ENCODE data around the gene DNAJC18.
"Not testable (repeated sequence)": the region's sequence is repeated elsewhere in the genome, so short reads cannot be mapped to it uniquely, and the experiment has no call there.

DNAJC18 gene

DNA sequence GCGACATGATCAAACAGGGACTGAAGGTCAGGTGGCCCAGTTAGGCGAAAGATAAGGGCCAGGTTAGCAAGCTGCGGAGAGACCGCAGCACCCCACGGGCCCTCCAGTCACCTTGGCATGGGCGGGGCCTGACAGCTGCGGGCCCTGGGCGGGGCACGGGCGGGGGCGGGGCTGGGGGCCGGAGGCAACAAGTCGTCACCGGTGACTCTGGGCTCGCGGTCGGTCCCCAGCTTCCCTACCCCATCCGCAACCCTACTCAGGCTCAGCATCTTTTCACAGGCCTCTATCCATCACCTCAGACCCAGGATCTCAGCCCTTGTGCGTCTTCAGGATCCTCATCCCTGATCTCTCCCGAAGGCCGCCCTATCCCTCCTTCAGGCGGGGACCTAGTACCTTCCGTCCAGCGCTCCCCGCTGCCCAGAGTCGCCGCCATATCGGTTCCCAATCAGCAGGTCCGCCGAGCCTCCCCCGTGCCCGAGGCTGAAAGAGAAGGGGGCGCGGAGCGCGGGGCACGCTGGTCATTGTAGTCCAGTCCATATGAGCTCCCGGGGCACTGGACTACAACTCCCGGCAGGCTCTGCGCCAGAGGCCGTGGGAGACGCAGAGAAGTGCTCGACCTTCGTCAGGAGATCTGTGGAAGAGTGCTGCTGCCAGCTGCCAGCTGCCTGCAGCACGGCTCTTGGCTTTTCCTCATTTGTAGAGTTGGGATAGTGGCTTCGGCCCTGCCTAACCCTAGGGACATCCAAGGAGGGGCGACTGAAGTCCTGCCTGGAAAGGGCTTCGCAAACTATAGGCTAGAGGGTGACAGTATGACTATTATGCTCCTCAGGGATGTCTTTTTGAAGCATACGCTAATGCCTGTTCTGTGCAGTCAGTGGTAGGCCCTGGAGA lies at the start of gene DNAJC18:
Gene DNAJC18, minus strand, starts transcription at position 513 of the 891 bp plus-strand sequence. Its CDS starts 80 bp downstream, at position 433.
- H3K36me3 ChIP-seq (ENCODE audit: control insufficient read depth, insufficient read depth, low read length) = peaks cover 22% of the 10 kb centered on the region
- peak within 1 kb of the TSS; percentile 89 for H3K9ac ChIP-seq (ENCODE audit: low read depth, low read length)
- peak within 1 kb of the TSS; percentile 90 for H3K27ac ChIP-seq (ENCODE audit: low read depth, low read length)
- H3K4me3 ChIP-seq (ENCODE audit: low read depth, low read length) = peak within 1 kb of the TSS; percentile 90
- no peaks in the 10 kb centered on the region for H3K9me3 ChIP-seq (ENCODE audit: control insufficient read depth, insufficient read depth, low read length)
- peaks cover 8% of the 10 kb centered on the region for H3K4me1 ChIP-seq (ENCODE audit: control insufficient read depth, insufficient read depth, low read length)
- no peaks in the 10 kb centered on the region for H3K27me3 ChIP-seq (ENCODE audit: control insufficient read depth, insufficient read depth, low read length)

DNA sequence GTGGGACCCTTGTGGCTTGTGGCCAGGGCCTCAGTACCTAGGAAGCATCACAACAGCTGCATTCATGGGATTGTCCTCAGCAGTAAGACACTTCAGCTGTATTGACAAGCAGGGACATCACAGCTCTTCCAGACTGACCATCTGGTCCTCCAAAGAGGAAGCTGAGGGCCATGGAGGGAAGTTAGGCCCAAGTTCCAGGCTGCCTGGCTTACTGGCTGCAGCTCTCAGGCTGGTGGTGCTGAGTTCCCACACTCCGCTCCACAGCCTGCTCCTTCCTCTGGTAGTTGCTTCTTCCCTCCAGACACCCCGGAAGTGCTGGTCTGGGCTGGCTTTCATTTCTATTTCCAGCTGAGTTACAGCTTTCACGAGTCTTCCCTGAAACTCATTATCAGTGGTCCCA lies 48.9 kb upstream of the DNAJC18 start:
- no peaks in the 10 kb centered on the region for H3K36me3 ChIP-seq (ENCODE audit: control insufficient read depth, insufficient read depth, low read length)
- no peak overlapping the region for H3K9ac ChIP-seq (ENCODE audit: low read depth, low read length)
- H3K4me1 ChIP-seq (ENCODE audit: control insufficient read depth, insufficient read depth, low read length) = 0 out of 2 replicates have a peak, but pooled peaks cover 10% of the 10 kb centered on the region

DNA sequence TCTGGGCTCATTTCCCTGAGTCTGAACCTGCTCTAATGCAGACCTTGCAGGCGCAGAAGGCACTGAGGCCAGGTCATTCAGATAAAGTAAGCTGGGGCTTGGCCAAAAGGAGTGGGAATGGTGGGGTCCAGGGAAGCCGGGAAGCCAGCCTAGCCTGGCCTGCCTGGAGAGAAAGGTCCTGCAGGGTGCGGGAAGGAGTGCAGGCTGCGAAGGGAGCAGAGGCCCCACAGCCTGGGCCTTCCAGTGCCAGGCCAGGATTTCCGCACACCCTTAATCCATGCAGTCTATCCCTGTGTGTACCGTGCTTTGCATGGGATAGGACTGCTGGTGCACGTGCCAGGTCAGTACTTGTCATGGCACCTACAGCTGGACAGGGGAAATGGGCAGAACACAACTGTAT lies 46.9 kb upstream of the DNAJC18 start:
- H3K27ac ChIP-seq (ENCODE audit: low read depth, low read length) = no peak overlapping the region
- H3K4me1 ChIP-seq (ENCODE audit: control insufficient read depth, insufficient read depth, low read length) = 0 out of 2 replicates have a peak, but pooled peaks cover 10% of the 10 kb centered on the region
- H3K4me3 ChIP-seq (ENCODE audit: low read depth, low read length) = no peak overlapping the region
- H3K9me3 ChIP-seq (ENCODE audit: control insufficient read depth, insufficient read depth, low read length) = no peaks in the 10 kb centered on the region
- H3K36me3 ChIP-seq (ENCODE audit: control insufficient read depth, insufficient read depth, low read length) = no peaks in the 10 kb centered on the region
- H3K27me3 ChIP-seq (ENCODE audit: control insufficient read depth, insufficient read depth, low read length) = no peaks in the 10 kb centered on the region
- H3K9ac ChIP-seq (ENCODE audit: low read depth, low read length) = no peak overlapping the region

More for the DNA sequence above, 48.9 kb upstream of the DNAJC18 start:
- Histone ChIP-seq H3K27ac (ENCODE audit: low read depth, low read length) (no peak overlapping the region), H3K9me3 (ENCODE audit: control insufficient read depth, insufficient read depth, low read length) (no peaks in the 10 kb centered on the region), H3K27me3 (ENCODE audit: control insufficient read depth, insufficient read depth, low read length) (no peaks in the 10 kb centered on the region), H3K4me3 (ENCODE audit: low read depth, low read length) (no peak overlapping the region)

DNA sequence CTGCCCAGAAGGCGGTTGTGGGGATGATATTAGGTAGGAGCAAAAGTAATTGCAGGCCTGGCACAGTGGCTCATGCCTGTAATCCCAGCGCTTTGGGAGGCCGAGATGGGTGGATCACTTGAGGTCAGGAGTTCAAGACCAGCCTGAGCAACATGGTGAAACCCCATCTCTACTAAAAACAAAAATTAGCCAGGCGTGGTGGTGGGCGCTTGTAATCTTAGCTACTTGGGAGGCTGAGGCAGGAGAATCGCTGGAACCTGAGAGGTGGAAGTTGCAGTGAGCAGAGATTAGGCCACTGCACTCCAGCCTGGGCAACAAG lies 43.5 kb upstream of the DNAJC18 start:
- H3K27ac ChIP-seq (ENCODE audit: low read depth, low read length); H3K9me3 ChIP-seq (ENCODE audit: control insufficient read depth, insufficient read depth, low read length); H3K9ac ChIP-seq (ENCODE audit: low read depth, low read length); H3K4me1 ChIP-seq (ENCODE audit: control insufficient read depth, insufficient read depth, low read length); H3K4me3 ChIP-seq (ENCODE audit: low read depth, low read length); H3K36me3 ChIP-seq (ENCODE audit: control insufficient read depth, insufficient read depth, low read length); H3K27me3 ChIP-seq (ENCODE audit: control insufficient read depth, insufficient read depth, low read length): not testable (repeated sequence)

DNA sequence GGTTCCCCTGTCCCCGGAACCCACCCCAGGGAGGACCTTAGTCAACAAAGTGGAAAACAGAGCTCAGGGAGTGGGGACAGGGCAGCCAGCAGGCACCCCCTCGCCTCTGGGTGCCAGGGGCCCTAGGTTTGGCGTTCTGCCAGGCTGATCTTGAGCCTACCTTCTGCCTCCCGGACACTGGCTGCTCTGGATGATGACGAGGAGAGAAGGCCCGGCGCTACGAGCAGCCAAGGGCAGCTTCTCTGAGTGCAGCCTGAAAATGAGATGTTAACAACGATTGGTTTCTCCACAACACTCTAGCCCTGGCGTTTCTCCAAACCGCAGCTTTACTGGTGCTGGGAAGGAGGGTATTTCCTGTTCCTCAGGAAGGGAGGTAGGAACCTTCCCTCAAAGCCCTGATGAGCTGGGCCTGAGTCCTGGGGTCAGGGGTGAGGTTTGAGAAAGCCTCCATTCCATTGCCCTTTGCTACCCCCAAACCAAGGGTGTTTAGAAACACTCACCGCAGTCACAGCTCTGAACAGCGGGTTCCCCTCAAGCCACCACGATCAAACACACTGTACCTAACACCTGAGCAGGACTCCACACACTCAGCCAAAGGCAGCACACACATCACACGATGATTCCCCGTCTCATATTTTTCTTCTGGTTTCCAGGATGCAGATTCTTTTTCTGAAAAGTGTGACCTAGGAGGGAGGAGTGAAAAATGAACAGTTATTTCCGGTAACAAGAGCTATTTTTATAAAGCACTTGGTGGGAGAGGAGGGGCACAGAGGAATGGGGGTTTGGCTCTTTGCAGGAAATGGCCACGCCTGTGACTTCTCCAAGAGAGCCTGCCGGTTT lies 42.9 kb upstream of the DNAJC18 start, which contains the start of gene STING1:
Gene STING1, minus strand, starts transcription at position 709 of the 840 bp plus-strand sequence. CDS start 1,054 bp downstream, outside the sequence.
- no peaks in the 10 kb centered on the region for H3K9me3 ChIP-seq (ENCODE audit: control insufficient read depth, insufficient read depth, low read length)
- H3K36me3 ChIP-seq (ENCODE audit: control insufficient read depth, insufficient read depth, low read length) = no peaks in the 10 kb centered on the region
- no peak within 1 kb of the TSS for H3K27ac ChIP-seq (ENCODE audit: low read depth, low read length)
- H3K9ac ChIP-seq (ENCODE audit: low read depth, low read length) = no peak within 1 kb of the TSS
- no peaks in the 10 kb centered on the region for H3K27me3 ChIP-seq (ENCODE audit: control insufficient read depth, insufficient read depth, low read length)
- H3K4me1 ChIP-seq (ENCODE audit: control insufficient read depth, insufficient read depth, low read length) = 0 out of 2 replicates have a peak, but pooled peaks cover 10% of the 10 kb centered on the region
- H3K4me3 ChIP-seq (ENCODE audit: low read depth, low read length) = no peak within 1 kb of the TSS

DNA sequence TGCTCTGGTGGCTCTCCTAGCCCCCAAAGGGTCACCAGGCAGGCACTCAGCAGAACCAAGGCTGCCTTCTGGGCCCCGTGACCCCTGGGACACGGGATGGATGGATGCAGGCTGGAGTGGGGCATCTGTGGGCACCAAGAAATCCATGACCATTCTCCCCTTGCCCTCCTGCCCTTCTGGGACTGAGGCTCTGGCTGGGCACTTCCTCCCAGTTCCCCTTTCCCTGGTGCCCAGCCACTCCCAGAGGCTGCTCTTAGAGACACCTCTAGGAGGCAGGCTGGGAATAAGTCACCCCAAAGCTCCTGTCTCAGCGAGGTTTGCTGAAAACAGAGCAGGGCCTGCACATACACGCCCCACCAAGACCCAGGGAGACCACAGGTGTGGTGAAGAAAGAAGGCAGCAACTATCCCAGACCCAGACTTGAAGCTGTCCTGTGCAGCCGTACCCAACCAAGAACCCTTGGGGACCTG lies 42.3 kb upstream of the DNAJC18 start:
- Histone ChIP-seq H3K9me3 (ENCODE audit: control insufficient read depth, insufficient read depth, low read length) (no peaks in the 10 kb centered on the region), H3K4me1 (ENCODE audit: control insufficient read depth, insufficient read depth, low read length) (0 out of 2 replicates have a peak, but pooled peaks cover 8% of the 10 kb centered on the region), H3K36me3 (ENCODE audit: control insufficient read depth, insufficient read depth, low read length) (no peaks in the 10 kb centered on the region), H3K27me3 (ENCODE audit: control insufficient read depth, insufficient read depth, low read length) (no peaks in the 10 kb centered on the region), H3K9ac (ENCODE audit: low read depth, low read length) (no peak overlapping the region), H3K27ac (ENCODE audit: low read depth, low read length) (no peak overlapping the region), H3K4me3 (ENCODE audit: low read depth, low read length) (no peak overlapping the region)

DNA sequence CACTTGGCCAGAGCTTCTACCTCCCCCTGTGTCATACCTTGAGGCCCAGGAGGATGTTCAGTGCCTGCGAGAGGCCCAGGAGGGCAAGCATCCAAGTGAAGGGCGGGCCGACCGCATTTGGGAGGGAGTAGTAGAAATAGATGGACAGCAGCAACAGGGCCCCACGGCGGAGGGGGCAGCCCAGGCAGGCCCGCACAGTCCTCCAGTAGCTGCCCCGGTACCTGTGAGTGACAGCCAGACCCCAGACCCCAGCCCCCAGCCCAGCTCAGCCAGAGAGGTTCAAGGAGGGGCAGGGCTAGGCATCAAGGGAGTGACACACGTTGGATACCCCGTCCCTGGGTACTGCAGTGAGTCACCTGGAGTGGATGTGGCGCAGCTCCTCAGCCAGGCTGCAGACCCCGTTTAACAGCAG lies 41.8 kb upstream of the DNAJC18 start:
- Histone ChIP-seq H3K4me1 (ENCODE audit: control insufficient read depth, insufficient read depth, low read length) (0 out of 2 replicates have a peak, but pooled peaks cover 4% of the 10 kb centered on the region), H3K36me3 (ENCODE audit: control insufficient read depth, insufficient read depth, low read length) (no peaks in the 10 kb centered on the region), H3K9ac (ENCODE audit: low read depth, low read length) (no peak overlapping the region), H3K9me3 (ENCODE audit: control insufficient read depth, insufficient read depth, low read length) (no peaks in the 10 kb centered on the region), H3K4me3 (ENCODE audit: low read depth, low read length) (no peak overlapping the region), H3K27ac (ENCODE audit: low read depth, low read length) (no peak overlapping the region), H3K27me3 (ENCODE audit: control insufficient read depth, insufficient read depth, low read length) (no peaks in the 10 kb centered on the region)

DNA sequence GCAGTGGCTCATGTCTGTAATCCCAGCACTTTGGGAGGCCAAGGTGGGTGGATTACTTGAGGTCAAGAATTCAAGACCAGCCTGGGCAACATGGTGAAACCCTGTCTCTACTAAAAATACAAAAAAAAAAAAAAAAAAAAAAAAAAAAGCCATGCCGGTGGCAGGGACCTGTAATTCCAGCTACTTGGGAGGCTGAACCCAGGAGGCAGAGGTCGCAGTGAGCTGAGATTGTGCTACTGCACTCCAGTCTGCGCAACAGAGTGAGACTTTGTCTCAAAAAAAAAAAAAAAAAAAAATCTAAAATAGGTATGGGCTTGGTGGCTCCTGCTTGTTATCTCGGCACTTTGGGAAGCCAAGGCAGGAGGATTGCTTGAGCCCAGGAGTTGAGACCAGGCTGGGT lies 40.4 kb upstream of the DNAJC18 start:
- H3K9ac ChIP-seq (ENCODE audit: low read depth, low read length); H3K4me1 ChIP-seq (ENCODE audit: control insufficient read depth, insufficient read depth, low read length); H3K27ac ChIP-seq (ENCODE audit: low read depth, low read length); H3K9me3 ChIP-seq (ENCODE audit: control insufficient read depth, insufficient read depth, low read length); H3K36me3 ChIP-seq (ENCODE audit: control insufficient read depth, insufficient read depth, low read length); H3K4me3 ChIP-seq (ENCODE audit: low read depth, low read length); H3K27me3 ChIP-seq (ENCODE audit: control insufficient read depth, insufficient read depth, low read length): not testable (repeated sequence)

DNA sequence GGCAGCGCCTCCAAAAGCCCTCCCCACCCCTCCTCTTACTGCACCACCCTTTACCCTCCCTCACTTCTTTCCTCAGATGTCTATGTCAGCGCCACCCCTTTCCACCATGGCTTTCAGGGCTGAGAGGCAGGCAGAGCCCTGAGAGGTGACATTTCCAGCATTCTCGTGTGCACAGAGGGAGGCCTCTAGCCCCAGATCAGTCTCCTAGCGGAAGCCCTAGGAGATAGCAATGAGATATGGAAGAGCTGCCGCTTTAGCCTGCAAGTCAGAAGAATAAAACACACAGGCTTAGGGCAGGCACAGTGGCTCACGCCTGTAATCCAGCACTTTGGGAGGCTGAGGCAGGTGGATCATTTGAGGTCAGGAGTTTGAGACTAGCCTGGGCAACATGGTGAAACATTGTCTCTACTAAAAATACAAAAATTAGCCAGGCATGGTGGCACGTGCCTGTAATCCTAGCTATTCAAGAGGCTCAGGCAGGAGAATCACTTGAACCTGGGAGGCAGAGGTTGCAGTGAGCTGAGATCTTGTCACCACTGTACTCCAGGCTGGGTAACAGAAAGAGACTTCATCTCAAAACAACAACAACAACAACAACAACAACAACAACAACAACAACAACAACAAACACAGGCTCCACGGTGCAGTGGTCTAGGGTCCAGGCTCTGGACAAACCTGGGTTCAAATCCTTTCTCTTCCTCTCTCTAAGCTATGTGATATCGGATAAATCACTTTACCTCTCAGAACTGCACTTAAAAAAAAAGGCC lies 39.5 kb upstream of the DNAJC18 start:
- H3K4me1 ChIP-seq (ENCODE audit: control insufficient read depth, insufficient read depth, low read length); H3K9ac ChIP-seq (ENCODE audit: low read depth, low read length); H3K27me3 ChIP-seq (ENCODE audit: control insufficient read depth, insufficient read depth, low read length); H3K9me3 ChIP-seq (ENCODE audit: control insufficient read depth, insufficient read depth, low read length); H3K4me3 ChIP-seq (ENCODE audit: low read depth, low read length); H3K36me3 ChIP-seq (ENCODE audit: control insufficient read depth, insufficient read depth, low read length); H3K27ac ChIP-seq (ENCODE audit: low read depth, low read length): not testable (repeated sequence)

DNA sequence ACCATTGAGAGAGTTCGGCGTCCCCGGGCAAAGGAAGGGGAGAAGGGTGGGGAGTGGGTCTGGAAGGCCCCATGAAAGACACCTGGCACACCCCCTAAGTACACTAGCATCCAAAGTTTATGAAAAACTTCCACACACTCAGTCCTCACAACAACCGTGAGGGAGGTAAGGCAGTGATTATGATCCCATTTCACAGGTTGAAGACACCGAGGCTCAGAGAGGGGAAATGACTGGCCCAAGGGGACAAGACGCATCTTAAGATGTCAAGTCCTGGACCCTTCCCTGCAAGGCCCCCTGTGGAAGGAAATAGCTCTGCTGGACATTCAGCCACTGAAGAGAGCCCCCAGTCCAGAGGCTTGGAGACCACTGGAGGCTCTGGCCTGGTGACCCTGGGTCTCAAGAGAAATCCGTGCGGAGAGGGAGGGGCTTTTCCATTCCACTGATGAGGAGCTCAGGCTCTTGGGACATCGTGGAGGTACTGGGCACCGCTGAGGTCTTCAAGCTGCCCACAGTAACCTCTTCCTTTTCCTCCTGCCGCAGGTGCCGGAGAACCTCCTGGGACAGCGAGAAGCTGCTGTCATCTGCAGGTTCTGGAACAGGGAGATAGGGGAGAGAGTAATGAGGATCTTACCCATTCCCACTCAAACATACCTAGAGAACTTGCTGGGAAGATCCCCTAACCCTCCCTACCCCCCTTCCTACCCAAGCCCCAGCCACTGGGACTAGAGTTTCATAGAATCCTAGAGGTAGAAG lies 36.7 kb upstream of the DNAJC18 start:
- Histone ChIP-seq H3K4me1 (ENCODE audit: control insufficient read depth, insufficient read depth, low read length) (peaks cover 22% of the 10 kb centered on the region), H3K27ac (ENCODE audit: low read depth, low read length) (no peak overlapping the region)

More for the DNA sequence above, 36.7 kb upstream of the DNAJC18 start:
- no peaks in the 10 kb centered on the region for H3K9me3 ChIP-seq (ENCODE audit: control insufficient read depth, insufficient read depth, low read length)
- no peaks in the 10 kb centered on the region for H3K36me3 ChIP-seq (ENCODE audit: control insufficient read depth, insufficient read depth, low read length)
- no peak overlapping the region for H3K4me3 ChIP-seq (ENCODE audit: low read depth, low read length)
- no peak overlapping the region for H3K9ac ChIP-seq (ENCODE audit: low read depth, low read length)
- no peaks in the 10 kb centered on the region for H3K27me3 ChIP-seq (ENCODE audit: control insufficient read depth, insufficient read depth, low read length)

All from HUES48 (cell line).